DND-41 (cell line): ENCODE results near the gene PLCXD3.

Experiments used
- EZH2 ChIP-seq: IDR thresholded peaks from 3 replicates; pipeline ENCODE4 v1.6.1; 2012; ENCODE audit warnings: borderline replicate concordance, low read depth, mild to moderate bottlenecking, moderate library complexity, low read length, inconsistent platforms; ENCODE audit not compliant: severe bottlenecking
- TF ChIP-seq, protein P1 (sequence below): IDR thresholded peaks from 2 replicates; pipeline ENCODE4 v1.5.1; 2012; ENCODE audit warnings: borderline replicate concordance, low read length, moderate library complexity, mild to moderate bottlenecking; ENCODE audit not compliant: poor library complexity, severe bottlenecking; ENCODE audit errors: extremely low read depth

DNA sequence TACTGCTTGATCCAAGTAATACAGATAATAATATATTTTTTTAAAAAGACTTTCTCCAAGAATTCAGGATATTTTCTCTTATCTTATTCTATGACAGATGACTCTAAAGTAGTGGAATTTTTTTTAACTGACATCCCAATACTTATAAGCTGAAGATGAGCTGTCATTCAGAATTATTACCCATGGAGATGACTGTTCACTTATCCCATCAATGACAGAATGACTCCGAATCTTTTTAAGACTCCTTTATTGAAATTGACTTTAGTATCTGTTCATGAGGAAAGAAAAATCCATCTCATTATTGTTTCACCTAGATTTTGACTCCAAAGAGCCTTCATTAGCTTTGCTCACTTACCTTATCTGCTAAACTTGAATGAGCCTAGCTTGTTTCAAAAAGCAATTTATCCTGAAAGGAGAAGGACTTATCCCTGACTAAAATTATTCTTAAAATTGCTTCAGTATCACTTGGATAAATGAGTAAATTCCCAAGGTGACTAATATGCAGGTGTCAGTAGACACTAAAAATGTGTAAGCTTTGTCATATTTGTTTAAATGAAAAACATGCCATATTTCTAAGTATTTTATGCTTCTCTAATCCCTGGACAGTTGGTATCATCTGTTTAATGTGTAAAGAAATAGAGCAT is 146.9 kb downstream of the PLCXD3 start:
- TF ChIP-seq, protein P1, sequence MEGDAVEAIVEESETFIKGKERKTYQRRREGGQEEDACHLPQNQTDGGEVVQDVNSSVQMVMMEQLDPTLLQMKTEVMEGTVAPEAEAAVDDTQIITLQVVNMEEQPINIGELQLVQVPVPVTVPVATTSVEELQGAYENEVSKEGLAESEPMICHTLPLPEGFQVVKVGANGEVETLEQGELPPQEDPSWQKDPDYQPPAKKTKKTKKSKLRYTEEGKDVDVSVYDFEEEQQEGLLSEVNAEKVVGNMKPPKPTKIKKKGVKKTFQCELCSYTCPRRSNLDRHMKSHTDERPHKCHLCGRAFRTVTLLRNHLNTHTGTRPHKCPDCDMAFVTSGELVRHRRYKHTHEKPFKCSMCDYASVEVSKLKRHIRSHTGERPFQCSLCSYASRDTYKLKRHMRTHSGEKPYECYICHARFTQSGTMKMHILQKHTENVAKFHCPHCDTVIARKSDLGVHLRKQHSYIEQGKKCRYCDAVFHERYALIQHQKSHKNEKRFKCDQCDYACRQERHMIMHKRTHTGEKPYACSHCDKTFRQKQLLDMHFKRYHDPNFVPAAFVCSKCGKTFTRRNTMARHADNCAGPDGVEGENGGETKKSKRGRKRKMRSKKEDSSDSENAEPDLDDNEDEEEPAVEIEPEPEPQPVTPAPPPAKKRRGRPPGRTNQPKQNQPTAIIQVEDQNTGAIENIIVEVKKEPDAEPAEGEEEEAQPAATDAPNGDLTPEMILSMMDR, result no peak
- no peak for TF ChIP-seq EZH2
